Urinary bladder (tissue), 4 donors: ENCODE data around the gene PLD3. TPM values are rescaled to one million over a fixed set of nuclear protein-coding genes. Genes with fewer than 3 reads are reported as not detected.

Experiments
- DNase-seq: peaks from one replicate; pipeline ENCODE4 v3.0.0-alpha.2; 2015; ENCODE audit errors: extremely low spot score
- H3K27ac ChIP-seq: one replicate; pipeline ENCODE4 v1.5.1; 2013; ENCODE audit warnings: low read depth, mild to moderate bottlenecking, moderate library complexity
- H3K36me3 ChIP-seq: one replicate; pipeline ENCODE4 v1.6.1; 2013; ENCODE audit warnings: mild to moderate bottlenecking, moderate library complexity; ENCODE audit not compliant: insufficient read depth
- H3K4me1 ChIP-seq: one replicate; pipeline ENCODE4 v1.6.1; 2013; ENCODE audit warnings: mild to moderate bottlenecking, moderate library complexity; ENCODE audit not compliant: insufficient read depth
- H3K4me3 ChIP-seq: one replicate; pipeline ENCODE4 v1.5.1; 2013; ENCODE audit warnings: low read depth, low read length
- WGBS: extraction: QIAGEN DNeasy Blood & Tissue Kit; methylation state at CpG from one replicate; pipeline ENCODE4 v1.1.7; 2013; 5-methylcytosine and 5-hydroxymethylcytosine counted together
- polyA plus RNA-seq: library from polyadenylated mRNA; stranded (reverse); fragments of 200-250 nt; gene quantifications from one replicate; pipeline ENCODE4 v1.2.3, GENCODE V29; 2013
- total RNA-seq: library from RNA; depleted of rRNA; stranded (reverse); fragments of >200 nt; gene quantifications from one replicate; pipeline ENCODE4 v1.2.3, GENCODE V29; 2014
- donor health status: healthy with polysubstance abuse.
- donor health status: healthy.

PLD3 gene
- 133 TPM for total RNA-seq
- 289 TPM for polyA plus RNA-seq

DNA sequence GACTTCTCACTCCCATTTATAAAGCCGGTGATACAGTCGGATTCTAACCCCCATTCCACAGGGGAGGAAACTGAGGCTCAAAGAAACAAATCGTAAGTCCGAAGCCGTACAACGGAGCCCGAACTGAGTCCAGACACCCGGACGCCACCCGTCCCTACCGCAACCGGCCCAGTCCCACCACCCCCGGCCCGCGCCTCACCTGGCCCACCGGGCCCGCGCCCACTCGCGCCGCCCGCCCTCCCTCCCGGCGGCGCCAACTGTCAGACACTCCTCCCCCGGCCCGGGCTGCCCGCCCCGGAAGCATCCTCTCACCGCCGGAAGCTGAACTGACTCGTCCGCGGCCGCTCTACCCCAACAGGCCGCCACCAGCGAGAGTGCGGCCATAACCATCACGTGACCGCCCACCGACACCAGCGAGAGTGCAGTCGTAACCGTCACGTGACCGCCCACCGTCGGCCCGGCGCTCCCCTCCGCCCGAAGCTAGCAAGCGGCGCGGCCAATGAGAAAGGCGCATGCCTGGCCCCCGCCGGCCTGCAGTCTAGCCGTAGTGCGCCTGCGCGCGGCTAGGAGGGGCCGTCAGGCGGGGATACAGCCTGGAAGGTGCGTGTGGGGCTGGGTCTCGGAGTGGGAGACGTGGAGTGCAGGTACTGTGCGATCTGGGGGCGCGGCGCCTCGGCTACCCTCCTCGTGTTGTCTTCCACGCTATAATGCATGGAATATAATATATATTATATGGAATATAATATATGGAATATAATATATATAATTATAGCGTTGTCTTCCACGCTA, at the start of gene PLD3, which contains the start of gene C19orf47:
Gene PLD3 (plus strand): TSS at position 571 of the 789 bp plus-strand sequence. CDS start 17,789 bp downstream, outside the sequence.
Gene C19orf47 (minus strand): TSS at position 273 of the 789 bp plus-strand sequence. CDS start 6,540 bp downstream, outside the sequence.
- Histone ChIP-seq H3K27ac (no peak within 1 kb of the TSS), H3K4me3 (peak within 1 kb of the TSS; percentile 68), H3K36me3 (no peaks in the 10 kb centered on the region), H3K4me1 (no peaks in the 10 kb centered on the region)
- peak; percentile 94 for DNase-seq
- WGBS, result under 1% methylated on average over 77 of the region's 77 CpGs

- Histone ChIP-seq H3K4me1 (no peaks in the 10 kb centered on the region), H3K36me3 (no peaks in the 10 kb centered on the region), H3K4me3 (no peak overlapping the region), H3K27ac (no peak overlapping the region)
- 92% methylated on average over 4 of the region's 4 CpGs for WGBS
- no peak for DNase-seq
These were observed 47.8 kb upstream of the PLD3 start for GRCh38 chr19:40300668-40301067.

GRCh38 chr19:40302224-40303011, 46.1 kb upstream of the PLD3 start:
- H3K36me3 ChIP-seq, result no peaks in the 10 kb centered on the region
- WGBS, result 82% methylated on average over 6 of the region's 6 CpGs
- H3K27ac ChIP-seq, result no peak overlapping the region
- no peaks in the 10 kb centered on the region for H3K4me1 ChIP-seq
- no peak overlapping the region for H3K4me3 ChIP-seq
- no peak for DNase-seq

DNA sequence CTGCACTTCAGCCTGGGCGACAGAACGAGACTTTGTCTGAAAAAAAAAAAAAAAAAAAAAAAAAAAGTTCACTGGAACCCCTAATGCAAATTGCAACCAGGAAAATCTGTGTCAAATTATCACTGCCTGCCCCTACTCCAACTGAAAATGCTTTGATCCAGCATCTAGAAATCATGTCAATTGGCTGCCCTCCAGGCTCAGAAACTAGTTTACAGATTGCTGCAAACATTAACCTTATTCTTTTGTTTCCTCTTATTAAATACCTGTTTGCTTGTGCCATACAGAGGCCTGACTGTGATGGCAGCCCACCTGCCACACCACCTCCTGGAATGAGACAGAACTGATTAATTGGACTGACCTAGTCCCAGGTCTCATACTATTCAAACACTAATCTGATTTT, 44.7 kb upstream of the PLD3 start:
- DNase-seq, result no peak
- 84% methylated on average over 2 of the region's 2 CpGs for WGBS
- Histone ChIP-seq H3K4me3 (no peak overlapping the region), H3K36me3 (no peaks in the 10 kb centered on the region), H3K27ac (peak overlapping the region; percentile 38), H3K4me1 (no peaks in the 10 kb centered on the region)

DNA sequence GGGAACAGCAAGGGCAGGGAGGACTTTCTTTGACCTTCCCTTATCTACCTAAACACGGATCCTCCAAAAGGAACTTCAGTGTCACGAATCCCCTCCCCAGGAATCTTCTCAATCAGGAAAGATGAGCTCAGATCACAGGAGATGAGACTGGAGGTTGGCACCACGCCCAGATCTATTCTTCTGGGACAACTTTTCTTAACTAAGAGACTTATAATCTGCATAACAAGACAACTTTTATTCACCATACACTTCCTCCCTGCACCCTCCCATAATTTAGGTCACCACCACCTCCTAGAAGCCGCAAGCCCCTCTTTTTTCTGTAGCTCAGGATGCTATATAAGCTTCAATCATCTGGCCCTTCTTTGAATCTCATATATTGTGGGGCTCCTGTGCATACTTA, 44.2 kb upstream of the PLD3 start:
- Histone ChIP-seq H3K27ac (no peak overlapping the region), H3K4me1 (no peaks in the 10 kb centered on the region), H3K36me3 (no peaks in the 10 kb centered on the region), H3K4me3 (no peak overlapping the region)
- 62% methylated on average over 4 of the region's 4 CpGs for WGBS
- no peak for DNase-seq

- DNase-seq, result peak; percentile 64
- no peaks in the 10 kb centered on the region for H3K4me1 ChIP-seq
- H3K27ac ChIP-seq, result no peak overlapping the region
- H3K36me3 ChIP-seq, result no peaks in the 10 kb centered on the region
- WGBS, result 5% methylated on average over 5 of the region's 5 CpGs
- no peak overlapping the region for H3K4me3 ChIP-seq
These were observed 43.1 kb upstream of the PLD3 start for GRCh38 chr19:40305403-40305802.

DNA sequence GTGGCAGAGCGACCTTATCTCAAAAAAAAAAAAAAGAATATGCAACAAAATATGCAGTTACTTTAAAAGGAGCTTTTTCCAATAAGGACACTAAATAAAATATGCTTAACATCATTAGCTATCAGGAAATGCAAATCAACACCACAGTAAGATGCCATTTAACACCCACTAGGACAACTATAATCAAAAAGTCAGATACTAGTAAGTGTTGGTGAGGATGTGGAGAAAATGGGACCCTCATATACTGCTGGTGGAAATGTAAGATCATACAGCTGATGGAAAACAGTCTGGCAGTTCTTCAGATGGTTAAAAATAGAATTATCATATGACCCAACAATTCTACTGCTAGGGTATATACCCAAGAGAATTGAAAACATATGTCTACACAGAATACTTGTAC, 38.8 kb upstream of the PLD3 start:
- Histone ChIP-seq H3K27ac (no peak overlapping the region), H3K4me1 (no peaks in the 10 kb centered on the region), H3K36me3 (no peaks in the 10 kb centered on the region), H3K4me3 (no peak overlapping the region)
- WGBS, result 86% methylated on average over 1 of the region's 1 CpG
- no peak for DNase-seq

- no peak overlapping the region for H3K4me3 ChIP-seq
- WGBS, result 52% methylated on average over 2 of the region's 2 CpGs
- no peaks in the 10 kb centered on the region for H3K4me1 ChIP-seq
- DNase-seq, result no peak
- no peak overlapping the region for H3K27ac ChIP-seq
- H3K36me3 ChIP-seq, result no peaks in the 10 kb centered on the region
These were observed 36.0 kb upstream of the PLD3 start for GRCh38 chr19:40312533-40312932.

DNA sequence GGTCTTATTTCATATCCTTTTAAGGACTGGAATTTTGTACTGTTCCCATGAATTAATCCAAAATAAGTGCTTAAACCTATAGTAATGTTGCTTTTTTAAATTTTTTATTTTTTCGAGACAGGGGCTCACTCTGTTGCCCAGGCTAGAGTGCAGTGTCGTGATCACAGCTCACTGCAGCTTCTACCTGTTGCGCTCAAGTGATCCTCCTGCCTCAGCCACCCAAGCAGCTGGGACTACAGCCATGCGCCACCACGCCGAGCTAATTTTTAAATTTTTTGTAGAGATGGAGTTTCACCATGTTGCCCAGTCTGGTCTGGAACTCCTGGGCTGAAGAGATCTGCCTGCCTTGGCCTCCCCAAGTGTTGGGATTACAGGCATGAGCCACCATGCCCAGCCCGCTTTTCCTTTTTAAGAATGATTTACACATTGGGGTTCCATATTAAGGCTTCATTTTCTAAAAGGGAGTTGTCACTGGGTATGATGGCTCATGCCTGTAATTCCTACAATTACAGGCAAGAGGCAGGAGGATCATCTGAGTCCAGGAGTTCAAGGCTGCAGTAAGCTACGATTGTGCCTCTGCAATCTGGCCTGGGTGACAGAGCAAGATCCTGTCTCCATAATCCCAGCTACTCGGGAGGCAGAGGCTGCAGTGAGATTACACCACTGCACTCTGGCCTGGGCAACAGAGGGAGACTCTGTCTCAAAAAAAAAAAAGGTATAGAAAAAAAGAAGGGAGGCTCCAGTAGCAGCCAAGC, 35.1 kb upstream of the PLD3 start:
- no peaks in the 10 kb centered on the region for H3K4me1 ChIP-seq
- DNase-seq, result no peak

DNA sequence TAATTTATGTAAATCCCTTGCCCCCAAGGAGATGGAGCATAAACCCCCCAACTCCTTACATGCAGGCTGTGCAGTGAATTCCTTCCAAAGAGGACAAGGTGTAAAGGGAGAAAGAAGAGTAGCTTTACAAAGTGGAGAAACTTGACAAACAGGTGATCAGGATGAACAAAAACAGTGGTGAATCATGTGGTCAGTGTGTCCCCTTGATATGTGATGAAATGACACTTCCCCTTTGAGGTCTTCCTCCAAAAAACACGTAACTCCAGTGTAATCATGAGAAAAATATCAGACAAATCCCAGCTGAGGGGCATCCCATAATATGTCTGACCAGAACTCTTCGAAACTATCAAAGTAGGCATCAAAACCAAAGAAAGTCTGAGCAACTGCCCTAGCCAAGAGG, 33.8 kb upstream of the PLD3 start:
- no peak for DNase-seq
- 80% methylated on average over 2 of the region's 2 CpGs for WGBS
- Histone ChIP-seq H3K27ac (no peak overlapping the region), H3K4me1 (no peaks in the 10 kb centered on the region), H3K4me3 (no peak overlapping the region), H3K36me3 (no peaks in the 10 kb centered on the region)

More for the DNA sequence above, 35.1 kb upstream of the PLD3 start:
- Histone ChIP-seq H3K36me3 (no peaks in the 10 kb centered on the region), H3K27ac (no peak overlapping the region), H3K4me3 (no peak overlapping the region)
- WGBS, result 90% methylated on average over 9 of the region's 9 CpGs

DNA sequence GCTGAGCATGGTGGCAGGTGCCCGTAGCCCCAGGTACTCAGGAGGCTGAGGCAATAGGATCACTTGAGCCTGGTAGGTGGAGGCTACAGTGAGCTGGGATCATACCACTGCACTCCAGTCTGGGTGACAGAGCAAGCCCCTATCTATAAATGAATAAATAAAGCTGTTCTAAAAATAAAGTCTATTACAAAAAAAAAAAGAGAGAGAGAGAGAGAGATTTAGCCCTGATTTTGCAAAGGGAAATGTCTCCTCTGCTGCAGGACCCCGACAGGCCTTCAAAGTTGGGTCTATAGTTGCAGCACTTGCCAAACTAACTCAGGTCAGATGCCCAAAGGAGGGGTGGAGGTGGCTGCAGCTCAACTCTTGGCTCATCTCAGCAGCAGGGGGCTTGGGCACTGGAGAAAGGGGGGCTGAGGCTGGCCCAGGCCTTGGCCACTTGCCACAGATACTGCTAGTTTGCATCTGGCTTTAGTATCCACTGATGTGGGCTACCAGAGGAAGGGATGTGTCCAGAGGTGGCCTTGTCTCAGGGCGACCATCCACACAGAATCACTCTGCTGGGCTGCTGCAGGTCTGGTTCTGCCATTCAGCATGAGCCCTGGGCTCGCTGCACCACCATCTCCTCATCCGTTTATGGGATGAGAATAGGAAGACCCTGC, 32.6 kb upstream of the PLD3 start:
- H3K27ac ChIP-seq, result no peak overlapping the region
- WGBS, result 57% methylated on average over 5 of the region's 5 CpGs
- no peak for DNase-seq
- no peak overlapping the region for H3K4me3 ChIP-seq
- peaks cover under 1% of the 10 kb centered on the region for H3K36me3 ChIP-seq
- H3K4me1 ChIP-seq, result no peaks in the 10 kb centered on the region

GRCh38 chr19:40317338-40317737, 31.2 kb upstream of the PLD3 start:
- H3K4me1 ChIP-seq, result no peaks in the 10 kb centered on the region
- no peak overlapping the region for H3K4me3 ChIP-seq
- no peak for DNase-seq
- H3K36me3 ChIP-seq, result peaks cover 9% of the 10 kb centered on the region
- 80% methylated on average over 7 of the region's 7 CpGs for WGBS
- H3K27ac ChIP-seq, result no peak overlapping the region

DNA sequence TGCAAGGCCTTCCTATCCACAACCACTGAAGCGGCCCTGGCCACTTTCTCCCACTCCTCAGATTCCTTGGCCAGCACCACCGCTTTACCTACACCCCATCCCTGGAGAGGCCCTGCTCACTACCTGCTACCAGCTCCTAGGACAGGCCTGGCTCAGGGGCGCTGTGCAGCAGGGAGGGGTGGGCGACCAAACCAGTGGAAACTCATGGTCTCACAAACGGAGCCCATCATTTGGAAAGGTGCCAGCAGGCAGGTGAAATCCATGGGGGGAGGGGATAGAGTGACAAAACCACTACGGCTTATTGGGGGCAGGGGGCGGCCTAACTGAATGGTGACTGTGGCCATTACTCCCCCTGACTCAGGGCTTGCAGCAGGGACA, 27.9 kb upstream of the PLD3 start:
- no peak for DNase-seq
- H3K27ac ChIP-seq, result no peak overlapping the region
- no peaks in the 10 kb centered on the region for H3K4me1 ChIP-seq
- H3K4me3 ChIP-seq, result no peak overlapping the region
- WGBS, result 90% methylated on average over 7 of the region's 7 CpGs
- peaks cover 9% of the 10 kb centered on the region for H3K36me3 ChIP-seq
